Measurements from ENCODE around the gene CTNNA2. TPM values are rescaled to one million over a fixed set of nuclear protein-coding genes. Genes with fewer than 3 reads are reported as not detected.
"Not testable (repeated sequence)": the region's sequence is repeated elsewhere in the genome, so short reads cannot be mapped to it uniquely, and the experiment has no call there.

CTNNA2 gene
- total RNA-seq, 1 donor from 2014 or later, result 2.9 TPM

- Histone ChIP-seq H3K27me3 (no peaks in the 10 kb centered on the region), H3K4me1 (no peaks in the 10 kb centered on the region), H3K27ac (no peak overlapping the region), H3K36me3 (no peaks in the 10 kb centered on the region), H3K9me3 (no peaks in the 10 kb centered on the region), H3K4me3 (no peak overlapping the region)
- intact Hi-C loops (cut with DNase I), result no loop called here
- DNase-seq (ENCODE audit: extremely low spot score in 2 of 2), result no peak
- no peak for TF ChIP-seq POLR2AphosphoS5 (IDR thresholded peaks at IDR 0.05; ENCODE audit: insufficient read depth in 1 of 2, low read depth in 1 of 2)
- no peak for TF ChIP-seq POLR2A (IDR thresholded peaks at IDR 0.05)
- TF ChIP-seq CTCF (IDR thresholded peaks at IDR 0.05), result no peak
These were observed 513.3 kb downstream of the CTNNA2 start for GRCh38 chr2:80026040-80026729.

GRCh38 chr2:80028051-80028450, 515.2 kb downstream of the CTNNA2 start:
- Histone ChIP-seq H3K36me3 (no peaks in the 10 kb centered on the region), H3K27ac (no peak overlapping the region), H3K27me3 (no peaks in the 10 kb centered on the region), H3K9me3 (no peaks in the 10 kb centered on the region), H3K4me3 (no peak overlapping the region), H3K4me1 (no peaks in the 10 kb centered on the region)
- intact Hi-C loops (cut with DNase I), result no loop called here
- TF ChIP-seq POLR2AphosphoS5 (IDR thresholded peaks at IDR 0.05; ENCODE audit: insufficient read depth in 1 of 2, low read depth in 1 of 2), result no peak
- no peak for TF ChIP-seq POLR2A (IDR thresholded peaks at IDR 0.05)
- no peak for TF ChIP-seq CTCF (IDR thresholded peaks at IDR 0.05)
- DNase-seq (ENCODE audit: extremely low spot score in 2 of 2), result no peak

- Histone ChIP-seq H3K9me3 (no peaks in the 10 kb centered on the region), H3K27ac (no peak overlapping the region), H3K4me1 (no peaks in the 10 kb centered on the region), H3K36me3 (no peaks in the 10 kb centered on the region), H3K27me3 (no peaks in the 10 kb centered on the region), H3K4me3 (no peak overlapping the region)
- TF ChIP-seq POLR2A (IDR thresholded peaks at IDR 0.05), result no peak
- no peak for TF ChIP-seq POLR2AphosphoS5 (IDR thresholded peaks at IDR 0.05; ENCODE audit: insufficient read depth in 1 of 2, low read depth in 1 of 2)
- no peak for TF ChIP-seq CTCF (IDR thresholded peaks at IDR 0.05)
- DNase-seq (ENCODE audit: extremely low spot score in 2 of 2), result no peak
- intact Hi-C loops (cut with DNase I), result no loop called here
These were observed 515.7 kb downstream of the CTNNA2 start for GRCh38 chr2:80028584-80028983.

GRCh38 chr2:80030135-80030534, 517.3 kb downstream of the CTNNA2 start:
- no peaks in the 10 kb centered on the region for H3K4me1 ChIP-seq
- no peak overlapping the region for H3K27ac ChIP-seq
- H3K27me3 ChIP-seq, result no peaks in the 10 kb centered on the region
- no peaks in the 10 kb centered on the region for H3K9me3 ChIP-seq
- H3K4me3 ChIP-seq, result no peak overlapping the region
- DNase-seq (ENCODE audit: extremely low spot score in 2 of 2), result no peak
- TF ChIP-seq POLR2AphosphoS5 (IDR thresholded peaks at IDR 0.05; ENCODE audit: insufficient read depth in 1 of 2, low read depth in 1 of 2) (no peak), POLR2A (IDR thresholded peaks at IDR 0.05) (no peak), CTCF (IDR thresholded peaks at IDR 0.05) (no peak)
- H3K36me3 ChIP-seq, result no peaks in the 10 kb centered on the region
- intact Hi-C loops (cut with DNase I), result no loop called here

GRCh38 chr2:80032684-80033083, 519.8 kb downstream of the CTNNA2 start:
- H3K9me3 ChIP-seq; H3K27ac ChIP-seq; H3K4me1 ChIP-seq; intact Hi-C loops (cut with DNase I); H3K27me3 ChIP-seq; DNase-seq (ENCODE audit: extremely low spot score in 2 of 2); H3K4me3 ChIP-seq; H3K36me3 ChIP-seq: not testable (repeated sequence)

All from vagina (tissue), 2 donors.